Psoas muscle (tissue), 8 donors: ENCODE data around the gene SIPA1L3. TPM values are rescaled to one million over a fixed set of nuclear protein-coding genes. Genes with fewer than 3 reads are reported as not detected.
"Not testable (repeated sequence)": the region's sequence is repeated elsewhere in the genome, so short reads cannot be mapped to it uniquely, and the experiment has no call there.

ENCODE experiments used
- ATAC-seq, 4 donors: fragments of 200-7000 bp; cut with Tn5 transposase; one replicate each; pipeline ENCODE4 v1.9.1; 2020; ENCODE audit warnings: moderate library complexity in 3 of 4, mild to moderate bottlenecking in 2 of 4
- DNase-seq, 2 donors: peaks; one replicate each; pipeline ENCODE4 v3.0.0-alpha.2; 2020
- H3K27ac ChIP-seq: fragments of 200-600 bp; one replicate; pipeline ENCODE4 v1.8.0; 2022
- H3K27me3 ChIP-seq, 3 donors: fragments of 200-600 bp in 1 of 3; one replicate each; pipeline versions ENCODE4 v1.6.1 to v1.8.0; 2013 to 2022; ENCODE audit warnings: low read length in 2 of 3, mild to moderate bottlenecking in 2 of 3, moderate library complexity in 1 of 3; ENCODE audit not compliant: insufficient read depth in 3 of 3
- H3K36me3 ChIP-seq, 2 donors: fragments of 200-600 bp in 1 of 2; one replicate each; pipeline versions ENCODE4 v1.6.1 to v1.8.0; 2013 to 2022; ENCODE audit warnings: low read depth in 1 of 2, mild to moderate bottlenecking in 1 of 2, moderate library complexity in 1 of 2; ENCODE audit not compliant: insufficient read depth in 1 of 2
- H3K4me1 ChIP-seq: fragments of 200-600 bp; one replicate; pipeline ENCODE4 v1.8.0; 2022
- H3K4me3 ChIP-seq: fragments of 200-600 bp; one replicate; pipeline ENCODE4 v1.8.0; 2022; ENCODE audit warnings: mild to moderate bottlenecking
- H3K9me3 ChIP-seq: fragments of 200-600 bp; one replicate; pipeline ENCODE4 v1.8.0; 2022
- WGBS, 3 donors: extraction: QIAGEN DNeasy Blood & Tissue Kit; methylation state at CpG; one replicate each; pipeline versions ENCODE4 v1.1.6 to v1.1.7; 2013; 5-methylcytosine and 5-hydroxymethylcytosine counted together
- intact Hi-C, 2 donors: fragments of 100-400 bp; cut with DNase I; formaldehyde crosslinking; loops; one replicate each; pipeline versions ENCODE4 v1.11.0 to v1.14.2; 2022
- polyA plus RNA-seq, 3 donors: library from polyadenylated mRNA; stranded (reverse); fragments of 200-250 nt; gene quantifications; one replicate each; pipeline ENCODE4 v1.2.3, GENCODE V29; 2013
- total RNA-seq, 4 donors: library from RNA; stranded (reverse); fragmentation: NEBNext Ultra II Directional in 2 of 4; extraction: Animal tissue kit (Norgen Biotek cat#: 25700) in 2 of 4; gene quantifications; one replicate each; pipeline versions ENCODE4 v1.2.1 to v1.2.4, GENCODE V29; 2021 to 2023
- TF ChIP-seq, protein P1 (sequence below): fragments of 200-600 bp; IDR thresholded peaks from one replicate; pipeline ENCODE4 v1.8.0; 2022; ENCODE audit warnings: antibody characterized with exemption
- donor health status: healthy with polysubstance abuse.
- donor health status: DM: no; HTN: no; CAD: no; lungs with moderate emphysema.
- donor health status: Bipolar disorder and iron deficiency.
- donor health status: healthy.
- donor health status: DM: yes; HTN: yes; CAD: no.
- donor health status: DM: no; HTN: no; CAD: no.
- donor health status: DM: no; HTN: no; CAD: no.
- donor health status: DM: yes; HTN: yes; CAD: no.

SIPA1L3 gene
- total and polyA plus RNA-seq, 7 donors = 2.9 to 28.2 (median 8.3) TPM

DNA sequence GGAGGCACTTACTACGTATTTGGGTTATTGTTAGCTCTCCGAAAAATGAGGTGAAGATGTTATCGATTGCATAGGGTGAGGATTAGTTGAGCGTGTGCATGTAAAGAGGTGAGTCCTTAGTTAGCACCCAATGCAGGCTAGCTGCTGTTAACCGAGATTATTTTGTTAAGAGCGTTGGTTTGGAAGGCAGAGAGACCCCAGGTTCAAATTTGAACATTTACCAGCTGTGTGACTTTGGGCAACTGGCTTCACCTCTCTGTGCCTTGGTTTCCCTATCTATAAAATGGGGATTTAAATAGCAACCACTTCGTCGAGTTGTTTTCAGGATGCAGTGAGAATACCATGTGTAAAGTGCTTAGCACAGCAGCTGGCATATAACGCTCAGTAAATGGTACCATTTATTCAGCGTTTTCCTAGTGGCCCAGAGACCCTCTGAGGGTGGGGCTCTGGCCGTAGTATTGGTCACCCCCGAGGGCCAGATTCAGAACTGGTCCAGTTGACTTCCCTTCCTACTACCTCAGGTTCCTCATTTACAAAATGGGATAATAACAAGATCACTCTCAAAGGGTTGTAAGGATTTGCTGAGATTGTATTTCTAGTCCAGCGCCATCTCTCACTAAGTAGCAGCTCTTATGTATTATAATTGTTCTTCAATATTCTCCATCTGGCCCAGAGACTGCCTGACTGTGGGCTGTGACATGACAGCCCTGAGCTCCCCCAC is 887 bp downstream of the SIPA1L3 start:
- no peaks in the 10 kb centered on the region for H3K36me3 ChIP-seq
- TF ChIP-seq, protein P1, sequence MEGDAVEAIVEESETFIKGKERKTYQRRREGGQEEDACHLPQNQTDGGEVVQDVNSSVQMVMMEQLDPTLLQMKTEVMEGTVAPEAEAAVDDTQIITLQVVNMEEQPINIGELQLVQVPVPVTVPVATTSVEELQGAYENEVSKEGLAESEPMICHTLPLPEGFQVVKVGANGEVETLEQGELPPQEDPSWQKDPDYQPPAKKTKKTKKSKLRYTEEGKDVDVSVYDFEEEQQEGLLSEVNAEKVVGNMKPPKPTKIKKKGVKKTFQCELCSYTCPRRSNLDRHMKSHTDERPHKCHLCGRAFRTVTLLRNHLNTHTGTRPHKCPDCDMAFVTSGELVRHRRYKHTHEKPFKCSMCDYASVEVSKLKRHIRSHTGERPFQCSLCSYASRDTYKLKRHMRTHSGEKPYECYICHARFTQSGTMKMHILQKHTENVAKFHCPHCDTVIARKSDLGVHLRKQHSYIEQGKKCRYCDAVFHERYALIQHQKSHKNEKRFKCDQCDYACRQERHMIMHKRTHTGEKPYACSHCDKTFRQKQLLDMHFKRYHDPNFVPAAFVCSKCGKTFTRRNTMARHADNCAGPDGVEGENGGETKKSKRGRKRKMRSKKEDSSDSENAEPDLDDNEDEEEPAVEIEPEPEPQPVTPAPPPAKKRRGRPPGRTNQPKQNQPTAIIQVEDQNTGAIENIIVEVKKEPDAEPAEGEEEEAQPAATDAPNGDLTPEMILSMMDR = no peak
- no peaks in the 10 kb centered on the region for H3K27me3 ChIP-seq
- peak overlapping the region; percentile 79 for H3K4me3 ChIP-seq
- peak overlapping the region; percentile 76 for H3K27ac ChIP-seq
- ATAC-seq (no peak), DNase-seq (no peak)
- H3K9me3 ChIP-seq = no peaks in the 10 kb centered on the region
- intact Hi-C loops = loop anchor here in 1 of 2 donors (5.0 to 10.0 kb wide), 4 partner anchors 94 to 409 kb away; partner anchors contain the start of genes KCNK6 and YIF1B
- peaks cover 18% of the 10 kb centered on the region for H3K4me1 ChIP-seq
- WGBS, 3 donors = 22 to 24% (median 23%) methylated on average over 13 of the region's 13 CpGs

DNA sequence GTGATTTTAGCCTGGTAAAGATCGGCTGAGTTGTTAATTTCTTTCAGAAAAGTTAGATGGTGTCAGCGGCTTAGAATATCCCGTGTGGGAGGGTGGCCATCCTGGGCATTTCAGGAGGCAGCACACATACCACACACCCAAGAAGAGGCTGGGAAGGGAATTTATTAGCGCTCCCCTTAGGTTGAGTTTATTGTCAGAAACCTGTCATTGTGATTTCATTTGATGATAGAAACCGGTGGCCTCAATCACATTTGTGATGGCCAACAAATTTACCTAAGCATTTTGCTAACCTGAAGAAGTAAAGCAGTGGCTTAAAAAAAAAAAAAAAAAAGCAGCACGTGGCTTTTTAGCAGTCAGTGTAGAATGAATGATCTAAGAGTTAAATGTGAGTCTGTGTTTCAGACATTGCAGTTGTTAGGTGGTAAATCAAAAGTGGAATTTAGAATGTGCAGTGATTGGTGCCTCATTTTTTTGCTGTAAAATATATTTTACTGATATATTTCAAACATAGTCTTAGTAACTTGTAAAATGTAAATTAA is 2.7 kb downstream of the SIPA1L3 start:
- Histone ChIP-seq H3K27ac (peak overlapping the region; percentile 11), H3K4me1 (peaks cover 18% of the 10 kb centered on the region), H3K4me3 (no peak overlapping the region), H3K9me3 (no peaks in the 10 kb centered on the region), H3K27me3 (no peaks in the 10 kb centered on the region), H3K36me3 (peaks cover 0 to 2% of the 10 kb centered on the region in 2 donors)
- WGBS, 3 donors = 46 to 56% (median 47%) methylated on average over 6 of the region's 6 CpGs
- intact Hi-C loops = loop anchor here in 1 of 2 donors (5.0 to 10.0 kb wide), 4 partner anchors 93 to 408 kb away; partner anchors contain the start of genes KCNK6 and YIF1B
- TF ChIP-seq, protein P1 = no peak
- ATAC-seq = no peak
- DNase-seq = peak in 1 of 2 donors; percentile 3

DNA sequence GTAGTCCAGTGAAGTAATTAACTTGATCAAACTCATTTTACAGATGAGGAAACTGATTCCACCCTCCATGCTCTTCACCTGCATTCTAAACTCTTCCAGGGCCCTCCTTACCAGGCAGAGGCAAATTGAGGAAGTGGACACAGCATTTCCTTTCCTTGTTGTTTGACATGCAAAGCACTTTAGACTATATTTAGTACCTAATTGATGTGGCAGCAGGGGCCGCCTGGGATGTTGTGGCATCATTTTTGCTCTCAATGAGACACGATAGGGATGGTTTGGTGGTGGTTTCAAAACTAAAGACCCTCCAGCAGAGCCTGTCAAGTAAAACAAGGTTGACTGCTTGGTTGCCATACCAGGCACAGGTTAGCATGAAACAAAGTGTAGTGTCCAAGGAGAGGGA is 7.9 kb downstream of the SIPA1L3 start:
- intact Hi-C loops = no loop called here
- 53 to 75% (median 64%) methylated on average over 2 of the region's 2 CpGs for WGBS, 3 donors

GRCh38 chr19:37920591-37921450 is 13.8 kb downstream of the SIPA1L3 start:
- H3K9me3 ChIP-seq = no peaks in the 10 kb centered on the region
- no peaks in the 10 kb centered on the region for H3K27me3 ChIP-seq
- intact Hi-C loops = no loop called here
- H3K36me3 ChIP-seq = no peaks in the 10 kb centered on the region
- H3K4me1 ChIP-seq = no peaks in the 10 kb centered on the region
- no peak overlapping the region for H3K4me3 ChIP-seq
- DNase-seq (no peak), ATAC-seq (no peak)
- WGBS, 3 donors = 76 to 82% (median 79%) methylated on average over 23 of the region's 23 CpGs
- no peak overlapping the region for H3K27ac ChIP-seq
- TF ChIP-seq, protein P1 = no peak

More for the DNA sequence above, 7.9 kb downstream of the SIPA1L3 start:
- TF ChIP-seq, protein P1 = no peak
- ATAC-seq = no peak
- H3K9me3 ChIP-seq = no peaks in the 10 kb centered on the region
- H3K4me3 ChIP-seq = no peak overlapping the region
- no peak for DNase-seq
- H3K36me3 ChIP-seq = peaks cover 0 to 2% of the 10 kb centered on the region in 2 donors
- H3K4me1 ChIP-seq = peaks cover 6% of the 10 kb centered on the region
- no peak overlapping the region for H3K27ac ChIP-seq
- H3K27me3 ChIP-seq = no peaks in the 10 kb centered on the region

DNA sequence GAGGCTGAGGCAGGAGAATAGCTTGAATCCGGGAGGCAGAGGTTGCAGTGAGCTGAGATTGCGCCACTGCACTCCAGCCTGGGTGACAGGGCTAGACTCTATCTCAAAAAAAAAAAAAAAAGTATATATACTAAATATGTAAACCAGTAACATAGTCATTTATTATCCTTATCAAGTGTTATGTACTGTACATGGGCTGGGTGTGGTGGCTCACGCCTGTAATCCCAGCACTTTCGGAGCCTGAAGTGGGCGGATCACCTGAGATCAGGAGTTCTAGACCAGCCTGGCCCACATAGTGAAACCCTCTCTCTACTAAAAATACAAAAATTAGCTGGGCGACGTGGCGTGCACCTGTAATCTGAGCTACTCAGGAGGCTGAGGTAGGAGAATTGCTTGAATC is 17.6 kb downstream of the SIPA1L3 start:
- H3K4me3 ChIP-seq, H3K4me1 ChIP-seq, DNase-seq, H3K9me3 ChIP-seq, ATAC-seq, H3K27ac ChIP-seq, intact Hi-C loops, H3K27me3 ChIP-seq, H3K36me3 ChIP-seq: not testable (repeated sequence)
- WGBS, 3 donors = 85 to 97% (median 90%) methylated on average over 8 of the region's 8 CpGs
